Measurements from ENCODE around the gene PCBP2.

PCBP2 gene

GRCh38 chr12:53506881-53507602 is 55.1 kb downstream of the PCBP2 start, which contains the start of gene NPFF:
NPFF (minus strand) TSS chr12:53507484; CDS start chr12:53507474, 10 bp downstream.
- POLR2A ChIA-PET (ENCODE audit: low non-redundant PET), result no interaction called here
- no peak for TF ChIP-seq CTCF (conservative IDR thresholded peaks at IDR 0.05; ENCODE audit: low read depth)
- CTCF ChIA-PET, result interaction anchor here (0.6 kb wide), 1 partner anchor 154 kb away, joined by 8 read pairs; no protein-coding TSS in a partner anchor
- DNase-seq (ENCODE audit: low spot score), result no peak
- peak within 1 kb of the TSS; percentile 62 for H3K27ac ChIP-seq

- CTCF ChIA-PET, result interaction anchor here (0.6 to 2.0 kb wide), 3 partner anchors 26 to 186 kb away, joined by 6 to 10 read pairs (median 8); partner anchors contain the start of gene AAAS
- peak overlapping the region; percentile 58; the same call in 1 of the 2 replicates for H3K27ac ChIP-seq
- POLR2A ChIA-PET (ENCODE audit: low non-redundant PET), result no interaction called here
- no peak for TF ChIP-seq CTCF (conservative IDR thresholded peaks at IDR 0.05; ENCODE audit: low read depth)
- DNase-seq (ENCODE audit: low spot score), result no peak
Observed at GRCh38 chr12:53507603-53507885, 55.6 kb downstream of the PCBP2 start.

GRCh38 chr12:53508534-53509170 is 56.8 kb downstream of the PCBP2 start:
- TF ChIP-seq CTCF (conservative IDR thresholded peaks at IDR 0.05; ENCODE audit: low read depth), result peak; percentile 93
- POLR2A ChIA-PET (ENCODE audit: low non-redundant PET), result interaction anchor here (0.7 to 1.1 kb wide), 2 partner anchors 11 to 30 kb away, joined by 3 read pairs; no protein-coding TSS in a partner anchor
- peak; percentile 77 for DNase-seq (ENCODE audit: low spot score)
- peak overlapping the region; percentile 62 for H3K27ac ChIP-seq
- CTCF ChIA-PET, result interaction anchor here (0.6 to 2.0 kb wide), 18 partner anchors 8 to 920 kb away, joined by 3 to 10 read pairs (median 4); partner anchors contain the start of genes AAAS and ATP5MC2

GRCh38 chr12:53510181-53510812 is 58.4 kb downstream of the PCBP2 start:
- TF ChIP-seq CTCF (conservative IDR thresholded peaks at IDR 0.05; ENCODE audit: low read depth), result no peak
- H3K27ac ChIP-seq, result no peak overlapping the region; the same call in 1 of the 2 replicates
- no peak for DNase-seq (ENCODE audit: low spot score)
- ChIA-PET CTCF (no interaction called here), POLR2A (ENCODE audit: low non-redundant PET) (no interaction called here)

- no peak for TF ChIP-seq CTCF (conservative IDR thresholded peaks at IDR 0.05; ENCODE audit: low read depth)
- CTCF ChIA-PET, result interaction anchor here (0.6 kb wide), 1 partner anchor 77 kb away, joined by 3 read pairs; no protein-coding TSS in a partner anchor
- POLR2A ChIA-PET (ENCODE audit: low non-redundant PET), result no interaction called here
- H3K27ac ChIP-seq, result no peak overlapping the region
- DNase-seq (ENCODE audit: low spot score), result no peak
Observed at GRCh38 chr12:53513712-53514410, 62.0 kb downstream of the PCBP2 start.
